Measurements from ENCODE around the gene ERICH3. TPM values are rescaled to one million over a fixed set of nuclear protein-coding genes. Genes with fewer than 3 reads are reported as not detected.

The ERICH3 gene
- total RNA-seq, 4 donors from 2014 or later = 0.13 to 2.5 TPM; not detected in 2

- no peak for TF ChIP-seq CTCF (IDR thresholded peaks at IDR 0.05)
- TF ChIP-seq POLR2A (IDR thresholded peaks at IDR 0.05) = no peak
- no peak overlapping the region for H3K4me3 ChIP-seq
- H3K4me1 ChIP-seq = no peaks in the 10 kb centered on the region
- no peaks in the 10 kb centered on the region for H3K9me3 ChIP-seq
- no peak for DNase-seq
- no peaks in the 10 kb centered on the region for H3K27me3 ChIP-seq
- peaks cover 0 to 7% (median 0%) of the 10 kb centered on the region in 3 donors for H3K36me3 ChIP-seq
- no peak overlapping the region for H3K27ac ChIP-seq
Measured at GRCh38 chr1:74697832-74698231, 24.2 kb upstream of the ERICH3 start.

- H3K27ac ChIP-seq = no peak overlapping the region
- H3K9me3 ChIP-seq = no peaks in the 10 kb centered on the region
- TF ChIP-seq CTCF (IDR thresholded peaks at IDR 0.05) (no peak), POLR2A (IDR thresholded peaks at IDR 0.05) (no peak)
Measured at GRCh38 chr1:74693473-74693872, 19.9 kb upstream of the ERICH3 start.

GRCh38 chr1:74690909-74691308 is 17.3 kb upstream of the ERICH3 start:
- H3K27ac ChIP-seq = no peak overlapping the region
- H3K27me3 ChIP-seq = no peaks in the 10 kb centered on the region
- DNase-seq = no peak
- no peaks in the 10 kb centered on the region for H3K36me3 ChIP-seq
- H3K4me1 ChIP-seq = no peaks in the 10 kb centered on the region
- no peak for TF ChIP-seq POLR2A (IDR thresholded peaks at IDR 0.05)
- no peak for TF ChIP-seq CTCF (IDR thresholded peaks at IDR 0.05)
- no peaks in the 10 kb centered on the region for H3K9me3 ChIP-seq
- H3K4me3 ChIP-seq = no peak overlapping the region

More at GRCh38 chr1:74693473-74693872, 19.9 kb upstream of the ERICH3 start:
- no peak for DNase-seq
- no peak overlapping the region for H3K4me3 ChIP-seq
- H3K36me3 ChIP-seq = no peaks in the 10 kb centered on the region
- H3K27me3 ChIP-seq = no peaks in the 10 kb centered on the region
- no peaks in the 10 kb centered on the region for H3K4me1 ChIP-seq

GRCh38 chr1:74690364-74690696 is 16.7 kb upstream of the ERICH3 start:
- TF ChIP-seq POLR2A (IDR thresholded peaks at IDR 0.05) = no peak
- H3K36me3 ChIP-seq = no peaks in the 10 kb centered on the region
- no peak overlapping the region for H3K27ac ChIP-seq
- H3K9me3 ChIP-seq = no peaks in the 10 kb centered on the region
- no peaks in the 10 kb centered on the region for H3K27me3 ChIP-seq
- no peak overlapping the region for H3K4me3 ChIP-seq
- H3K4me1 ChIP-seq = no peaks in the 10 kb centered on the region
- DNase-seq = no peak

GRCh38 chr1:74689621-74690363 is 16.2 kb upstream of the ERICH3 start:
- H3K27ac ChIP-seq = no peak overlapping the region
- DNase-seq = peak in 2 of 3 donors; percentile 17 to 65
- no peaks in the 10 kb centered on the region for H3K4me1 ChIP-seq
- H3K9me3 ChIP-seq = no peaks in the 10 kb centered on the region
- no peaks in the 10 kb centered on the region for H3K36me3 ChIP-seq
- H3K4me3 ChIP-seq = no peak overlapping the region
- no peaks in the 10 kb centered on the region for H3K27me3 ChIP-seq
- TF ChIP-seq CTCF (IDR thresholded peaks at IDR 0.05) = peak; percentile 73 to 86 (median 78)
- TF ChIP-seq POLR2A (IDR thresholded peaks at IDR 0.05) = no peak

- no peak for TF ChIP-seq CTCF (IDR thresholded peaks at IDR 0.05)
- no peak for TF ChIP-seq POLR2A (IDR thresholded peaks at IDR 0.05)
Measured at GRCh38 chr1:74686928-74687327, 13.3 kb upstream of the ERICH3 start.

More at GRCh38 chr1:74686928-74687327, 13.3 kb upstream of the ERICH3 start:
- Histone ChIP-seq H3K4me1 (no peaks in the 10 kb centered on the region), H3K36me3 (no peaks in the 10 kb centered on the region), H3K27me3 (no peaks in the 10 kb centered on the region), H3K4me3 (no peak overlapping the region), H3K9me3 (no peaks in the 10 kb centered on the region), H3K27ac (no peak overlapping the region)
- DNase-seq = no peak
